ENCODE results near the gene ENO4. TPM values are rescaled to one million over a fixed set of nuclear protein-coding genes. Genes with fewer than 3 reads are reported as not detected.

Gene ENO4
- polyA plus RNA-seq, 1 of the 3 experiments (the other 2 are of a cell fraction): 0.36 TPM

DNA sequence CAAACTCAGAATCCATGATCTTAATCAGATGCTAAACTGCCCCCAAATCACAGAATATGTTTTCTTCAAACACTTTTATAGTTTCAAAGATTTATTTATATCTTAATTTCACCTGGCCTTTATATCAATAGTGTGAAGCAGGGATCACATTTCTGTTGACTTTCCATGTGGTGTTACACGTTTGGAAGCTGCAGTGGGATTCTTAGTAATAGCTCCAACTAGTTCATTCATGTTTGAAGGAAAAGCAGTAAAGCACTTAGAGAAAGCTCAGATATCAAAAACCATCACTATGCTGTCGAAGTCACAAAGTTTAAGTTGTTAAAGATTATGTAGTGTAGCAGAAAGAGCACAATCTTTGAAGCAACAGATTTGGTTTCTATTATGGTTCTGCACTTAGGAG, 16.8 kb downstream of the ENO4 start:
- H4K20me1 ChIP-seq (ENCODE audit: insufficient read depth): no peaks in the 10 kb centered on the region
- no peak for DNase-seq
- CTCF ChIA-PET: interaction anchor here (1.5 kb wide), 1 partner anchor 309 kb away, joined by 4 read pairs; no protein-coding TSS in a partner anchor
- H3K4me1 ChIP-seq (ENCODE audit: control insufficient read depth in 1 of 2, insufficient read depth in 2 of 2, low read depth in 1 of 2, low read length in 1 of 2): no peaks in the 10 kb centered on the region; a peak in 1 of 4 replicates
- no peaks in the 10 kb centered on the region for H3K36me3 ChIP-seq (replicated peaks in 1 of 2; ENCODE audit: control insufficient read depth in 1 of 2, insufficient read depth in 2 of 2, low read length in 1 of 2)
- H3K9me3 ChIP-seq: no peaks in the 10 kb centered on the region
- no peak overlapping the region for H3K27ac ChIP-seq (ENCODE audit: low read depth in 2 of 2, low read length in 1 of 2)
- POLR2A ChIA-PET: no interaction called here
- H3K4me2 ChIP-seq: no peak overlapping the region
- no peak for TF ChIP-seq GATA2 (CRISPR knock-in tag; IDR thresholded peaks at IDR 0.05)
- TF ChIP-seq MAX (IDR thresholded peaks at IDR 0.05; ENCODE audit: low read depth): no peak
- TF ChIP-seq SIN3A (IDR thresholded peaks at IDR 0.05; ENCODE audit: borderline replicate concordance, low read depth, low read length): no peak
- TF ChIP-seq TEAD4 (IDR thresholded peaks at IDR 0.05; ENCODE audit: borderline replicate concordance, insufficient read depth): no peak
- no peak for TF ChIP-seq FOSL2 (IDR thresholded peaks at IDR 0.05; ENCODE audit: borderline replicate concordance, low read depth)
- H3K9ac ChIP-seq: no peak overlapping the region
- H3K79me2 ChIP-seq (ENCODE audit: insufficient read depth): no peaks in the 10 kb centered on the region
- H2AFZ ChIP-seq (ENCODE audit: low read depth): no peak overlapping the region
- H3K27me3 ChIP-seq (ENCODE audit: insufficient read depth): no peaks in the 10 kb centered on the region
- WGBS (ENCODE audit: low lambda C conversion rate): 66% methylated on average over 2 of the region's 2 CpGs
- no peaks in the 10 kb centered on the region for H3F3A ChIP-seq (replicated peaks; ENCODE audit: insufficient read depth)
- H3K9me2 ChIP-seq: no peaks in the 10 kb centered on the region
- H3K4me3 ChIP-seq (ENCODE audit: low read depth in 2 of 2, low read length in 1 of 2): no peak overlapping the region

GRCh38 chr10:116866987-116867595, 17.8 kb downstream of the ENO4 start:
- Histone ChIP-seq H3K4me2 (no peak overlapping the region), H3K4me3 (ENCODE audit: low read depth in 2 of 2, low read length in 1 of 2) (no peak overlapping the region), H3K27ac (ENCODE audit: low read depth in 2 of 2, low read length in 1 of 2) (no peak overlapping the region), H3F3A (replicated peaks; ENCODE audit: insufficient read depth) (no peaks in the 10 kb centered on the region), H2AFZ (ENCODE audit: low read depth) (no peak overlapping the region), H3K4me1 (ENCODE audit: control insufficient read depth in 1 of 2, insufficient read depth in 2 of 2, low read depth in 1 of 2, low read length in 1 of 2) (no peaks in the 10 kb centered on the region; a peak in 1 of 4 replicates), H4K20me1 (ENCODE audit: insufficient read depth) (no peaks in the 10 kb centered on the region), H3K36me3 (replicated peaks in 1 of 2; ENCODE audit: control insufficient read depth in 1 of 2, insufficient read depth in 2 of 2, low read length in 1 of 2) (no peaks in the 10 kb centered on the region), H3K79me2 (ENCODE audit: insufficient read depth) (no peaks in the 10 kb centered on the region), H3K27me3 (ENCODE audit: insufficient read depth) (no peaks in the 10 kb centered on the region), H3K9ac (no peak overlapping the region), H3K9me2 (no peaks in the 10 kb centered on the region), H3K9me3 (no peaks in the 10 kb centered on the region)
- CTCF ChIA-PET: interaction anchor here (1.5 kb wide), 1 partner anchor 308 kb away, joined by 4 read pairs; no protein-coding TSS in a partner anchor
- TF ChIP-seq ZBTB33 (IDR thresholded peaks at IDR 0.05; ENCODE audit: borderline replicate concordance, low read depth): no peak
- no peak for TF ChIP-seq REST (IDR thresholded peaks at IDR 0.05; ENCODE audit: low read depth, low read length)
- DNase-seq: no peak
- 76% methylated on average over 6 of the region's 6 CpGs for WGBS (ENCODE audit: low lambda C conversion rate)
- POLR2A ChIA-PET: no interaction called here
